Upper lobe of left lung (tissue), 6 donors: ENCODE measurements around the gene AHDC1. TPM values are rescaled to one million over a fixed set of nuclear protein-coding genes. Genes with fewer than 3 reads are reported as not detected.
A peak's percentile ranks its signal among the peaks of the same experiment; 100 is the strongest.

Experiments used
- ATAC-seq, 2 donors: fragments of 200-7000 bp; cut with Tn5 transposase; one replicate each; pipeline ENCODE4 v1.9.1; 2022; ENCODE audit warnings: mild to moderate bottlenecking in 2 of 2, moderate library complexity in 2 of 2; ENCODE audit not compliant: low FRiP score in 2 of 2
- DNase-seq, 2 donors: peaks; one replicate each; pipeline ENCODE4 v3.0.0-alpha.2; 2019 to 2020
- H3K27ac ChIP-seq, 4 donors: fragments of 200-600 bp; sonication (generic); one replicate each; pipeline ENCODE4 v1.5.1; 2016 to 2019
- H3K27me3 ChIP-seq, 4 donors: fragments of 200-600 bp; sonication (generic); one replicate each; pipeline ENCODE4 v1.5.1; 2017 to 2019
- H3K36me3 ChIP-seq, 4 donors: fragments of 200-600 bp; sonication (generic); one replicate each; pipeline ENCODE4 v1.5.1; 2016 to 2019
- H3K4me1 ChIP-seq, 4 donors: fragments of 200-600 bp; sonication (generic); one replicate each; pipeline ENCODE4 v1.5.1; 2018 to 2019
- H3K4me3 ChIP-seq, 4 donors: fragments of 200-600 bp; sonication (generic); one replicate each; pipeline ENCODE4 v1.5.1; 2017 to 2019; ENCODE audit warnings: mild to moderate bottlenecking in 2 of 4, moderate library complexity in 1 of 4
- H3K9me3 ChIP-seq, 4 donors: fragments of 200-600 bp; sonication (generic); one replicate each; pipeline ENCODE4 v1.5.1; 2018 to 2019
- EP300 ChIP-seq, 4 donors: sonication (generic); formaldehyde crosslinking; IDR thresholded peaks; one replicate each; pipeline ENCODE4 v1.5.1; 2017; ENCODE audit warnings: antibody characterized with exemption in 4 of 4, control low read depth in 2 of 4
- POLR2A ChIP-seq, 4 donors: fragments of 450-650 bp; IDR thresholded peaks; one replicate each; pipeline ENCODE4 v1.5.1; 2016 to 2017; ENCODE audit warnings: antibody characterized with exemption in 4 of 4, mild to moderate bottlenecking in 2 of 4
- POLR2AphosphoS5 ChIP-seq, 2 donors: sonication (generic); formaldehyde crosslinking; IDR thresholded peaks; one replicate each; pipeline ENCODE4 v1.5.1; 2017; ENCODE audit warnings: antibody characterized with exemption in 2 of 2
- WGBS, 2 donors: methylation state at CpG; one replicate each; pipeline ENCODE4 v1.1.5; 2017 to 2018; 5-methylcytosine and 5-hydroxymethylcytosine counted together
- total RNA-seq, 6 donors: library from RNA; depleted of rRNA in 4 of 6; stranded (reverse); fragments of >200 nt in 4 of 6; gene quantifications; one replicate each; pipeline versions ENCODE4 v1.1.0 to v1.2.1, GENCODE V29; 2016 to 2021
- TF ChIP-seq, protein P1 (sequence below), 6 experiments: fragments of 450-650 bp in 4 of 6; fragments of 200-600 bp in 2 of 6; sonication (generic) in 2 of 6; IDR thresholded peaks; one replicate each; pipeline ENCODE4 v1.5.1; 2016 to 2019; ENCODE audit warnings: antibody characterized with exemption in 6 of 6
- donor health status: DM: no; HTN: no; CAD: no; lungs with moderate emphysema.
- donor health status: DM: no; HTN: yes; CAD: no; lungs with severe emphysema.

AHDC1 gene
- total RNA-seq, 6 donors from 2014 or later, result 10.8 to 43.4 (median 26.2) TPM

DNA sequence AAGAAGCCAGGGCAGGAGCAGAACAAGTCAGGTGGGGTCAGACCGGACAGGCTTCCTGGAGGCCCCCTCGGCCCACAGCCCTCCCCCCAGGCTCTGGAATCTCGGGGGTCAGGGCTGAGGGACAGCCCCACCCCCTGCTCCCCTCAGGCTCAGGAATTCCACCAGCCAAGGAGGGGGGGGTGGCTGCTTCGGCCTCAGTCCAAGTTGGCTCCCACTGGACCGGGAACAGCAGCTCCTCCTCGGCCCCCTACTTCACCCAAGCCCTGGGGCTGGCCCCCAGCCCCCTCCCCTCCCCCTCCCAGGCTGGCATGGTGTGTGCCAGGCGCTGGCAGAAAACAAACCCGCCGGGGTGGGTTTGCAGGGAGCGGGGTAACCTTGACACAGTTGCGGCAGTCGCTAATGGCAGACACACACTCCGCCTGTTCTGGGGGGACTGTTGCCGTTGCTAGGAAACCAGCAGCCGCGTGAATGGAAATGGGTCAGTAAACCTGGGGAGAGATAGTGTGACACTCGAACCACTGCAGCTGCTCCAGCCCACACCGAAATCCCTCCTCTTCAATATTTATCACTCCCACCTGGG lies 32.4 kb downstream of the AHDC1 start:
- DNase-seq (no peak), ATAC-seq (no peak)
- Histone ChIP-seq H3K27me3 (no peaks in the 10 kb centered on the region), H3K27ac (peak overlapping the region; percentile 52 to 92 (median 84)), H3K4me3 (no peak overlapping the region), H3K4me1 (peaks cover 71 to 97% (median 86%) of the 10 kb centered on the region in 4 donors), H3K36me3 (no peaks in the 10 kb centered on the region), H3K9me3 (no peaks in the 10 kb centered on the region)
- TF ChIP-seq EP300 (IDR thresholded peaks at IDR 0.05) (no peak), POLR2AphosphoS5 (IDR thresholded peaks at IDR 0.05) (no peak), POLR2A (IDR thresholded peaks at IDR 0.05) (no peak)
- TF ChIP-seq, protein P1, sequence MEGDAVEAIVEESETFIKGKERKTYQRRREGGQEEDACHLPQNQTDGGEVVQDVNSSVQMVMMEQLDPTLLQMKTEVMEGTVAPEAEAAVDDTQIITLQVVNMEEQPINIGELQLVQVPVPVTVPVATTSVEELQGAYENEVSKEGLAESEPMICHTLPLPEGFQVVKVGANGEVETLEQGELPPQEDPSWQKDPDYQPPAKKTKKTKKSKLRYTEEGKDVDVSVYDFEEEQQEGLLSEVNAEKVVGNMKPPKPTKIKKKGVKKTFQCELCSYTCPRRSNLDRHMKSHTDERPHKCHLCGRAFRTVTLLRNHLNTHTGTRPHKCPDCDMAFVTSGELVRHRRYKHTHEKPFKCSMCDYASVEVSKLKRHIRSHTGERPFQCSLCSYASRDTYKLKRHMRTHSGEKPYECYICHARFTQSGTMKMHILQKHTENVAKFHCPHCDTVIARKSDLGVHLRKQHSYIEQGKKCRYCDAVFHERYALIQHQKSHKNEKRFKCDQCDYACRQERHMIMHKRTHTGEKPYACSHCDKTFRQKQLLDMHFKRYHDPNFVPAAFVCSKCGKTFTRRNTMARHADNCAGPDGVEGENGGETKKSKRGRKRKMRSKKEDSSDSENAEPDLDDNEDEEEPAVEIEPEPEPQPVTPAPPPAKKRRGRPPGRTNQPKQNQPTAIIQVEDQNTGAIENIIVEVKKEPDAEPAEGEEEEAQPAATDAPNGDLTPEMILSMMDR (IDR thresholded peaks at IDR 0.05), result no peak
- WGBS, 2 donors, result 42 to 50% methylated on average over 8 to 15 of the region's 18 CpGs

DNA sequence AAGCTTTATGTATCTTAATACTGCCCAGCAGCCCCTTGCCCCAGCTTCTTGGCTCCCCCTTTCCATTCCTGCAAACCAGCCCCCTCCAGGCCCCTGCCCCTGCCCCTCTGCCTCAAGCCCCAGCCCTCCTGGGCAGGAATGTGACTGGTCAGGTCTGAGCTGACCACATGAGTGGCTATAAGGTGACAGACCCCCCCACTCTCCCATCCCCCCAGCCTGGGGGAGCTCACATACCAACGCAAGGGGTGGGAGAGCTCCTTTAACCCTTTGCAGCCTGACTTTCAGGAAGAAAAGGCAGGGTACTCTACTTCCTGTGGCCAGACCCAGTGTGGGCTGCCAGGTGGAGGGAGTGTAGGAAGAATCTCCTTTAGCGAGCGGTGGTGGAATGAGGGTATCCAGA lies 33.2 kb downstream of the AHDC1 start:
- ATAC-seq, result no peak
- Histone ChIP-seq H3K27ac (peak overlapping the region; percentile 52 to 92 (median 84)), H3K4me3 (no peak overlapping the region), H3K4me1 (peaks cover 65 to 97% (median 79%) of the 10 kb centered on the region in 4 donors), H3K27me3 (no peaks in the 10 kb centered on the region), H3K36me3 (no peaks in the 10 kb centered on the region), H3K9me3 (no peaks in the 10 kb centered on the region)
- 48 to 58% methylated on average over 3 of the region's 3 CpGs for WGBS, 2 donors
- no peak for TF ChIP-seq POLR2A (IDR thresholded peaks at IDR 0.05)
- no peak for TF ChIP-seq POLR2AphosphoS5 (IDR thresholded peaks at IDR 0.05)
- no peak for TF ChIP-seq EP300 (IDR thresholded peaks at IDR 0.05)
- TF ChIP-seq, protein P1 (IDR thresholded peaks at IDR 0.05), result no peak
- DNase-seq, result no peak

DNA sequence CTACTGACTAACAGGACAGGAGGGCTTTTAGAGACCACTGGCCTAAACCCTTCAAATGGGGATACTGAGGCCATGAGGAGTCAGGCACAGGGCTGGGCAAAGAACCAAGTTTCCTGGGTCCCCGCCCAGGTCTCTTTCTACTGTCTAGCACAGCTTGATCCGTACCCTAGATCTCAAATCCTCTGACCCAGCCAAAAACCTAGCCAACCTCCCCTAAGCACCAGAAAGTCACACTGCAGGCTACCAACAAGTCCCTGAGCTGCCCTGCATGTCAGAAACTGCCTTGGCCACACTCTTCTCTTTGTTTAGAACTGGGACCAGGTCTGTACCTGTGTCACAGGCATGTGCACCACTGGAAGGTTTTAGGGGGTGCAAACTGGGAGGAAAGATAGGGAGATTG lies 33.6 kb downstream of the AHDC1 start:
- no peak for ATAC-seq
- no peak for TF ChIP-seq POLR2A (IDR thresholded peaks at IDR 0.05)
- TF ChIP-seq, protein P1 (IDR thresholded peaks at IDR 0.05), result no peak
- TF ChIP-seq POLR2AphosphoS5 (IDR thresholded peaks at IDR 0.05), result no peak
- TF ChIP-seq EP300 (IDR thresholded peaks at IDR 0.05), result no peak
- no peak overlapping the region for H3K4me3 ChIP-seq
- peaks cover 67 to 97% (median 78%) of the 10 kb centered on the region in 4 donors for H3K4me1 ChIP-seq
- no peaks in the 10 kb centered on the region for H3K36me3 ChIP-seq
- no peaks in the 10 kb centered on the region for H3K27me3 ChIP-seq
- no peak for DNase-seq
- H3K9me3 ChIP-seq, result no peaks in the 10 kb centered on the region
- WGBS, 2 donors, result 60 to 63% methylated on average over 1 to 2 of the region's 2 CpGs
- H3K27ac ChIP-seq, result peak overlapping the region; percentile 52 to 92 (median 84)

DNA sequence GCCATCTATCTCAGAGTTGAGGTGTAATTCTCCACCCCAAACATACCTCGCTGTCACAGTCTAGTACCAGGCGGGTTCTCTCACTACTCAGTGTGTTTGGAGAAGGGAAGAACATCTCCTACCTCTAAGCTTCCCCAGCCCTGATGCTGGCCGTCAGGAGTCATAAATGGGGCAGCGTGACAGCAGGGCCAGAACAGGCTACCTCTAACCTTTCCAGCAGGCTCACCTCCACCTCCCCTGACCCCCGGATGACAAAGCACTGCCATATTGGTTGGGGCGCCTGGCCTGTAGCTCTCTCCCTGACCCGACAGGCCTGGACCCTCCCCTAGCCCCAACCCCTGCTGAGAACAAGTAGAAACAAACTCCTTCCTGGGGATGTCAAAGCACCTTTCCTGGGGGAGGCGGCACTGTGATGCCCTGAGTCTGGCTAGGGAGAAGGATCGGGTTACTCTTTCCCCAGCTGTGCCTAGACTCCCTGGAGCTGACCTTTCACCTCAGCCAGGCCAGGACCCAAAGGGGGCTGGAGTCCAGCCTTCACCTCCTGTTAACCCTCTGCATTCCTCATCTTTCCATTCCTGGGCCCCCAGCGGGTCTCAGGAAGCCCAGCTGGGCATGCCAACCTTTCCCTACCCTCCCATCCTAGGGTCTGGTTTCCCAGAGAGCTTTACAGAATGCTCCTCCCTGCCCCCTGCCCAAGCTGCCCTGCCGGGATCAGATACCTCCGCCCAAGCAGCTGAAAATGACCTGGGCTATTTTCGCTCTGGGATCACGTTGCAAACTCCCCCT lies 34.2 kb downstream of the AHDC1 start:
- H3K4me3 ChIP-seq, result no peak overlapping the region
- TF ChIP-seq POLR2A (IDR thresholded peaks at IDR 0.05), result no peak
- TF ChIP-seq EP300 (IDR thresholded peaks at IDR 0.05), result no peak
- no peak for ATAC-seq
- H3K27me3 ChIP-seq, result no peaks in the 10 kb centered on the region
- H3K27ac ChIP-seq, result peak overlapping the region; percentile 81 to 92 (median 84)
- peaks cover 69 to 97% (median 78%) of the 10 kb centered on the region in 4 donors for H3K4me1 ChIP-seq
- H3K36me3 ChIP-seq, result no peaks in the 10 kb centered on the region
- no peak for DNase-seq
- H3K9me3 ChIP-seq, result no peaks in the 10 kb centered on the region
- WGBS, 2 donors, result 76 to 81% methylated on average over 13 to 14 of the region's 14 CpGs

DNA sequence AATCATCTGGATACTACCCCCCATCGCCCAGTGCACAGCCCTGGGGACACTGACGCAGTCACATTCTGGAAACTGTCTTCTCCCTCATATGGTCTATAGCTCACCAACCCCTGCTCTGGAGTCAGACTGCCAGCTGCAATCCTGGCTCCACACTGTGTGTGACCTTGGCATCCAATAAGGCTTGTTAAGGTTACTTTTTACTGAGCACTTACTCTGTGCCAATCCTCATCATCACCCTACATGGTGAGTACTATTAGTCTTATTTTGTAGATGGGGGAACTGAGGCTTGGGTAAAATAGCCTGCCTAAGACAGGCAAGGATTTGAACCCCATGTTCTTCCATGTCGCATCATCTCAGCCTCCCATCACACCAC lies 34.9 kb downstream of the AHDC1 start:
- no peak for TF ChIP-seq POLR2A (IDR thresholded peaks at IDR 0.05)
- TF ChIP-seq, protein P1 (IDR thresholded peaks at IDR 0.05), result no peak
- TF ChIP-seq POLR2AphosphoS5 (IDR thresholded peaks at IDR 0.05), result no peak
- no peak for TF ChIP-seq EP300 (IDR thresholded peaks at IDR 0.05)
- H3K27ac ChIP-seq, result peak overlapping the region; percentile 81 to 92 (median 84)
- H3K36me3 ChIP-seq, result no peaks in the 10 kb centered on the region
- ATAC-seq (peak in 1 of 2 donors; percentile 6), DNase-seq (no peak)
- no peaks in the 10 kb centered on the region for H3K27me3 ChIP-seq
- H3K9me3 ChIP-seq, result no peaks in the 10 kb centered on the region
- peak overlapping the region in 3 of 4 donors; percentile 25 to 50 (median 47) for H3K4me3 ChIP-seq
- peaks cover 69 to 97% (median 79%) of the 10 kb centered on the region in 4 donors for H3K4me1 ChIP-seq
- 68 to 72% methylated on average over 3 of the region's 3 CpGs for WGBS, 2 donors
